ENCODE results near the gene NHSL2. TPM values are rescaled to one million over a fixed set of nuclear protein-coding genes. Genes with fewer than 3 reads are reported as not detected.

The NHSL2 gene
- total and polyA plus RNA-seq, 3 experiments from 2014 or later: 0.51 to 17.8 (median 1.1) TPM

GRCh38 chrX:71930298-71930697 is 19.7 kb downstream of the NHSL2 start:
- Histone ChIP-seq H3K4me3 (ENCODE audit: low read length) (no peak overlapping the region), H3K4me1 (ENCODE audit: insufficient read depth, low read length) (no peaks in the 10 kb centered on the region), H3K36me3 (ENCODE audit: insufficient read depth, low read length) (no peaks in the 10 kb centered on the region), H3K9me3 (ENCODE audit: low read length) (no peaks in the 10 kb centered on the region), H3K27me3 (ENCODE audit: insufficient read depth, low read length, poor library complexity, severe bottlenecking) (no peaks in the 10 kb centered on the region), H3K27ac (ENCODE audit: low read depth, low read length) (no peak overlapping the region)
- CTCF ChIA-PET: no interaction called here
- H3K36me3 Mint-ChIP-seq: no peaks in the 10 kb centered on the region
- no peak for DNase-seq
- H3K9me3 Mint-ChIP-seq: no peaks in the 10 kb centered on the region
- no peaks in the 10 kb centered on the region for H3K4me1 Mint-ChIP-seq
- POLR2A ChIA-PET: no interaction called here
- no peak overlapping the region for H3K4me3 Mint-ChIP-seq
- peaks cover 14 to 33% of the 10 kb centered on the region in 2 donors for H3K27me3 Mint-ChIP-seq
- H3K27ac Mint-ChIP-seq: no peak overlapping the region

- no peaks in the 10 kb centered on the region for H3K4me1 ChIP-seq (ENCODE audit: insufficient read depth, low read length)
- Mint-ChIP-seq H3K27me3 (peaks cover 17 to 40% of the 10 kb centered on the region in 2 donors), H3K4me1 (no peaks in the 10 kb centered on the region), H3K9me3 (no peaks in the 10 kb centered on the region), H3K4me3 (no peak overlapping the region), H3K36me3 (no peaks in the 10 kb centered on the region), H3K27ac (no peak overlapping the region)
- H3K27me3 ChIP-seq (ENCODE audit: insufficient read depth, low read length, poor library complexity, severe bottlenecking): no peaks in the 10 kb centered on the region
- no peak overlapping the region for H3K4me3 ChIP-seq (ENCODE audit: low read length)
- no peaks in the 10 kb centered on the region for H3K36me3 ChIP-seq (ENCODE audit: insufficient read depth, low read length)
- POLR2A ChIA-PET: no interaction called here
- H3K27ac ChIP-seq (ENCODE audit: low read depth, low read length): no peak overlapping the region
- CTCF ChIA-PET: no interaction called here
- H3K9me3 ChIP-seq (ENCODE audit: low read length): no peaks in the 10 kb centered on the region
- DNase-seq: no peak
These were observed 24.8 kb downstream of the NHSL2 start for GRCh38 chrX:71935476-71935875.

- Mint-ChIP-seq H3K4me3 (no peak overlapping the region), H3K27me3 (peaks cover 17 to 36% of the 10 kb centered on the region in 2 donors), H3K9me3 (no peaks in the 10 kb centered on the region), H3K27ac (no peak overlapping the region), H3K36me3 (no peaks in the 10 kb centered on the region), H3K4me1 (no peaks in the 10 kb centered on the region)
- ChIA-PET CTCF (no interaction called here), POLR2A (no interaction called here)
- Histone ChIP-seq H3K36me3 (ENCODE audit: insufficient read depth, low read length) (no peaks in the 10 kb centered on the region), H3K27ac (ENCODE audit: low read depth, low read length) (no peak overlapping the region), H3K9me3 (ENCODE audit: low read length) (no peaks in the 10 kb centered on the region), H3K27me3 (ENCODE audit: insufficient read depth, low read length, poor library complexity, severe bottlenecking) (no peaks in the 10 kb centered on the region), H3K4me1 (ENCODE audit: insufficient read depth, low read length) (no peaks in the 10 kb centered on the region), H3K4me3 (ENCODE audit: low read length) (no peak overlapping the region)
- no peak for DNase-seq
These were observed 26.0 kb downstream of the NHSL2 start for GRCh38 chrX:71936632-71937031.

- no peaks in the 10 kb centered on the region for H3K9me3 Mint-ChIP-seq
- H3K27ac Mint-ChIP-seq: no peak overlapping the region
- Histone ChIP-seq H3K27me3 (ENCODE audit: insufficient read depth, low read length, poor library complexity, severe bottlenecking) (no peaks in the 10 kb centered on the region), H3K36me3 (ENCODE audit: insufficient read depth, low read length) (no peaks in the 10 kb centered on the region), H3K4me3 (ENCODE audit: low read length) (no peak overlapping the region), H3K27ac (ENCODE audit: low read depth, low read length) (no peak overlapping the region), H3K9me3 (ENCODE audit: low read length) (no peaks in the 10 kb centered on the region), H3K4me1 (ENCODE audit: insufficient read depth, low read length) (no peaks in the 10 kb centered on the region)
- H3K36me3 Mint-ChIP-seq: no peaks in the 10 kb centered on the region
- POLR2A ChIA-PET: no interaction called here
- CTCF ChIA-PET: no interaction called here
- H3K4me3 Mint-ChIP-seq: no peak overlapping the region
- DNase-seq: no peak
- no peaks in the 10 kb centered on the region for H3K4me1 Mint-ChIP-seq
- H3K27me3 Mint-ChIP-seq: peaks cover 12 to 22% of the 10 kb centered on the region in 2 donors
These were observed 27.7 kb downstream of the NHSL2 start for GRCh38 chrX:71938371-71938770.

GRCh38 chrX:71941145-71941544 is 30.5 kb downstream of the NHSL2 start:
- H3K36me3 Mint-ChIP-seq: no peaks in the 10 kb centered on the region
- ChIA-PET CTCF (no interaction called here), POLR2A (no interaction called here)
- H3K9me3 Mint-ChIP-seq: no peaks in the 10 kb centered on the region
- Histone ChIP-seq H3K36me3 (ENCODE audit: insufficient read depth, low read length) (no peaks in the 10 kb centered on the region), H3K4me1 (ENCODE audit: insufficient read depth, low read length) (no peaks in the 10 kb centered on the region), H3K4me3 (ENCODE audit: low read length) (no peak overlapping the region), H3K27me3 (ENCODE audit: insufficient read depth, low read length, poor library complexity, severe bottlenecking) (no peaks in the 10 kb centered on the region), H3K9me3 (ENCODE audit: low read length) (no peaks in the 10 kb centered on the region), H3K27ac (ENCODE audit: low read depth, low read length) (no peak overlapping the region)
- H3K4me1 Mint-ChIP-seq: no peaks in the 10 kb centered on the region
- no peak overlapping the region for H3K27ac Mint-ChIP-seq
- H3K4me3 Mint-ChIP-seq: no peak overlapping the region
- DNase-seq: no peak
- peaks cover 8 to 11% of the 10 kb centered on the region in 2 donors for H3K27me3 Mint-ChIP-seq

- POLR2A ChIA-PET: no interaction called here
- Histone ChIP-seq H3K4me3 (ENCODE audit: low read length) (no peak overlapping the region), H3K27ac (ENCODE audit: low read depth, low read length) (no peak overlapping the region), H3K36me3 (ENCODE audit: insufficient read depth, low read length) (no peaks in the 10 kb centered on the region), H3K27me3 (ENCODE audit: insufficient read depth, low read length, poor library complexity, severe bottlenecking) (no peaks in the 10 kb centered on the region), H3K4me1 (ENCODE audit: insufficient read depth, low read length) (no peaks in the 10 kb centered on the region), H3K9me3 (ENCODE audit: low read length) (no peaks in the 10 kb centered on the region)
- Mint-ChIP-seq H3K9me3 (no peaks in the 10 kb centered on the region), H3K4me1 (no peaks in the 10 kb centered on the region), H3K36me3 (no peaks in the 10 kb centered on the region), H3K27me3 (peaks cover 4 to 9% of the 10 kb centered on the region in 2 donors), H3K27ac (no peak overlapping the region), H3K4me3 (no peak overlapping the region)
- CTCF ChIA-PET: no interaction called here
- DNase-seq: no peak
These were observed 31.1 kb downstream of the NHSL2 start for GRCh38 chrX:71941776-71942175.

- peaks cover 5 to 11% of the 10 kb centered on the region in 2 donors for H3K27me3 Mint-ChIP-seq
- H3K9me3 Mint-ChIP-seq: no peaks in the 10 kb centered on the region
- H3K36me3 Mint-ChIP-seq: no peaks in the 10 kb centered on the region
- H3K4me3 Mint-ChIP-seq: no peak overlapping the region
- Histone ChIP-seq H3K27me3 (ENCODE audit: insufficient read depth, low read length, poor library complexity, severe bottlenecking) (no peaks in the 10 kb centered on the region), H3K4me1 (ENCODE audit: insufficient read depth, low read length) (no peaks in the 10 kb centered on the region), H3K9me3 (ENCODE audit: low read length) (no peaks in the 10 kb centered on the region), H3K4me3 (ENCODE audit: low read length) (no peak overlapping the region), H3K36me3 (ENCODE audit: insufficient read depth, low read length) (no peaks in the 10 kb centered on the region), H3K27ac (ENCODE audit: low read depth, low read length) (no peak overlapping the region)
- H3K4me1 Mint-ChIP-seq: no peaks in the 10 kb centered on the region
- POLR2A ChIA-PET: no interaction called here
- CTCF ChIA-PET: no interaction called here
- DNase-seq: no peak
- H3K27ac Mint-ChIP-seq: no peak overlapping the region
These were observed 33.7 kb downstream of the NHSL2 start for GRCh38 chrX:71944369-71944768.

GRCh38 chrX:71945237-71945805 is 34.7 kb downstream of the NHSL2 start:
- Mint-ChIP-seq H3K4me1 (no peaks in the 10 kb centered on the region), H3K27me3 (peaks cover 5 to 11% of the 10 kb centered on the region in 2 donors), H3K9me3 (no peaks in the 10 kb centered on the region), H3K4me3 (no peak overlapping the region), H3K27ac (no peak overlapping the region), H3K36me3 (no peaks in the 10 kb centered on the region)
- no peaks in the 10 kb centered on the region for H3K36me3 ChIP-seq (ENCODE audit: insufficient read depth, low read length)
- H3K27ac ChIP-seq (ENCODE audit: low read depth, low read length): no peak overlapping the region
- DNase-seq: no peak
- no peaks in the 10 kb centered on the region for H3K9me3 ChIP-seq (ENCODE audit: low read length)
- CTCF ChIA-PET: no interaction called here
- no peaks in the 10 kb centered on the region for H3K27me3 ChIP-seq (ENCODE audit: insufficient read depth, low read length, poor library complexity, severe bottlenecking)
- POLR2A ChIA-PET: no interaction called here
- no peak overlapping the region for H3K4me3 ChIP-seq (ENCODE audit: low read length)
- no peaks in the 10 kb centered on the region for H3K4me1 ChIP-seq (ENCODE audit: insufficient read depth, low read length)

GRCh38 chrX:71949363-71949762 is 38.7 kb downstream of the NHSL2 start:
- no peak for DNase-seq
- ChIA-PET POLR2A (no interaction called here), CTCF (no interaction called here)
- H3K4me1 ChIP-seq (ENCODE audit: insufficient read depth, low read length): no peaks in the 10 kb centered on the region
- H3K36me3 ChIP-seq (ENCODE audit: insufficient read depth, low read length): no peaks in the 10 kb centered on the region
- H3K9me3 ChIP-seq (ENCODE audit: low read length): no peaks in the 10 kb centered on the region
- H3K27ac ChIP-seq (ENCODE audit: low read depth, low read length): no peak overlapping the region
- Mint-ChIP-seq H3K9me3 (no peaks in the 10 kb centered on the region), H3K27ac (no peak overlapping the region), H3K4me1 (no peaks in the 10 kb centered on the region), H3K27me3 (peaks cover 11 to 13% of the 10 kb centered on the region in 2 donors), H3K36me3 (no peaks in the 10 kb centered on the region), H3K4me3 (no peak overlapping the region)
- H3K27me3 ChIP-seq (ENCODE audit: insufficient read depth, low read length, poor library complexity, severe bottlenecking): no peaks in the 10 kb centered on the region
- no peak overlapping the region for H3K4me3 ChIP-seq (ENCODE audit: low read length)

Data from CD8-positive, alpha-beta memory T cell (primary cell).